GM23338 (cell line): ENCODE data around the gene AK9. TPM values are rescaled to one million over a fixed set of nuclear protein-coding genes. Genes with fewer than 3 reads are reported as not detected.

Experiments
- CREB1 ChIP-seq: fragments of 250-450 bp; sonication (Bioruptor Pico); IDR thresholded peaks from 2 replicates; pipeline ENCODE4 v1.5.0; 2020; ENCODE audit warnings: low read depth, mild to moderate bottlenecking, moderate library complexity
- EZH2phosphoT487 ChIP-seq: fragments of 200-600 bp; sonication (generic); IDR thresholded peaks from one replicate; pipeline ENCODE4 v1.8.1; 2018; ENCODE audit warnings: antibody characterized with exemption; ENCODE audit not compliant: unreplicated experiment
- POLR2AphosphoS5 ChIP-seq: IDR thresholded peaks from 2 replicates; pipeline ENCODE4 v1.6.1; 2016; ENCODE audit warnings: antibody characterized with exemption, low read depth
- ZNF114 ChIP-seq: fragments of 250-450 bp; sonication (Bioruptor Pico); IDR thresholded peaks from 2 replicates; pipeline ENCODE4 v1.5.0; 2020; ENCODE audit warnings: mild to moderate bottlenecking, moderate library complexity
- ZNF462 ChIP-seq: fragments of 250-450 bp; sonication (Bioruptor Pico); IDR thresholded peaks from 2 replicates; pipeline ENCODE4 v1.5.0; 2020; ENCODE audit warnings: mild to moderate bottlenecking, moderate library complexity
- polyA plus RNA-seq: library from polyadenylated mRNA; unstranded; fragments of >200 nt; fragmentation: Nextera tagmentation; extraction: Ambion mirVana; gene quantifications from 2 replicates; pipeline ENCODE4 v1.2.1, GENCODE V29; 2016
- total RNA-seq: library from RNA; depleted of rRNA; stranded (reverse); fragments of >200 nt; shearing (Covaris generic); gene quantifications from 2 replicates; pipeline ENCODE4 v1.2.3, GENCODE V29; 2014; rRNA removed
- TF ChIP-seq, protein P1 (sequence below): IDR thresholded peaks from one replicate; pipeline ENCODE4 v1.6.1; 2018; ENCODE audit warnings: antibody characterized with exemption; ENCODE audit not compliant: unreplicated experiment

AK9 gene
- total and polyA plus RNA-seq, 2 experiments from 2014 or later: 2.0 to 6.4 TPM

- TF ChIP-seq, protein P1, sequence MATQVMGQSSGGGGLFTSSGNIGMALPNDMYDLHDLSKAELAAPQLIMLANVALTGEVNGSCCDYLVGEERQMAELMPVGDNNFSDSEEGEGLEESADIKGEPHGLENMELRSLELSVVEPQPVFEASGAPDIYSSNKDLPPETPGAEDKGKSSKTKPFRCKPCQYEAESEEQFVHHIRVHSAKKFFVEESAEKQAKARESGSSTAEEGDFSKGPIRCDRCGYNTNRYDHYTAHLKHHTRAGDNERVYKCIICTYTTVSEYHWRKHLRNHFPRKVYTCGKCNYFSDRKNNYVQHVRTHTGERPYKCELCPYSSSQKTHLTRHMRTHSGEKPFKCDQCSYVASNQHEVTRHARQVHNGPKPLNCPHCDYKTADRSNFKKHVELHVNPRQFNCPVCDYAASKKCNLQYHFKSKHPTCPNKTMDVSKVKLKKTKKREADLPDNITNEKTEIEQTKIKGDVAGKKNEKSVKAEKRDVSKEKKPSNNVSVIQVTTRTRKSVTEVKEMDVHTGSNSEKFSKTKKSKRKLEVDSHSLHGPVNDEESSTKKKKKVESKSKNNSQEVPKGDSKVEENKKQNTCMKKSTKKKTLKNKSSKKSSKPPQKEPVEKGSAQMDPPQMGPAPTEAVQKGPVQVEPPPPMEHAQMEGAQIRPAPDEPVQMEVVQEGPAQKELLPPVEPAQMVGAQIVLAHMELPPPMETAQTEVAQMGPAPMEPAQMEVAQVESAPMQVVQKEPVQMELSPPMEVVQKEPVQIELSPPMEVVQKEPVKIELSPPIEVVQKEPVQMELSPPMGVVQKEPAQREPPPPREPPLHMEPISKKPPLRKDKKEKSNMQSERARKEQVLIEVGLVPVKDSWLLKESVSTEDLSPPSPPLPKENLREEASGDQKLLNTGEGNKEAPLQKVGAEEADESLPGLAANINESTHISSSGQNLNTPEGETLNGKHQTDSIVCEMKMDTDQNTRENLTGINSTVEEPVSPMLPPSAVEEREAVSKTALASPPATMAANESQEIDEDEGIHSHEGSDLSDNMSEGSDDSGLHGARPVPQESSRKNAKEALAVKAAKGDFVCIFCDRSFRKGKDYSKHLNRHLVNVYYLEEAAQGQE: no peak
- TF ChIP-seq ZNF462 (CRISPR knock-in tag): no peak
- no peak for TF ChIP-seq ZNF114
- no peak for TF ChIP-seq CREB1 (CRISPR knock-in tag)
- no peak for TF ChIP-seq EZH2phosphoT487
- TF ChIP-seq POLR2AphosphoS5: no peak
Observed at GRCh38 chr6:109443425-109443950, 247.5 kb downstream of the AK9 start (continued).

Other genes with a start within 250 kb of the AK9 start
- 77.8 TPM in 2 replicates for gene MICAL1, start 235.4 kb downstream of the AK9 start, total RNA-seq
- 23.7 and 27.8 TPM in 2 replicates for gene MICAL1, start 235.4 kb downstream of the AK9 start, polyA plus RNA-seq
- 22.0 and 26.6 TPM in 2 replicates for gene ZBTB24, start 208.0 kb downstream of the AK9 start, total RNA-seq
- gene ZBTB24, start 208.0 kb downstream of the AK9 start, polyA plus RNA-seq: 7.2 and 7.9 TPM in 2 replicates
- 12.7 and 16.9 TPM in 2 replicates for gene FIG4, start 94 bp upstream of the AK9 start, total RNA-seq
- gene FIG4, start 94 bp upstream of the AK9 start, polyA plus RNA-seq: 6.7 and 7.0 TPM in 2 replicates